MM.1S (cell line): ENCODE measurements around the gene TXN2.

Experiments
- DNase-seq: peaks from one replicate; pipeline ENCODE4 v3.0.0-alpha.2; 2015
- H2AFZ ChIP-seq: fragments of 300-600 bp; sonication (generic); 2 replicates; pipeline ENCODE4 v1.6.0; 2016; ENCODE audit warnings: antibody characterized with exemption, low read length
- H3F3A ChIP-seq: fragments of 300-600 bp; sonication (generic); 2 replicates; pipeline ENCODE4 v1.6.1; 2016; ENCODE audit warnings: mild to moderate bottlenecking, antibody characterized with exemption, low read length, moderate library complexity, mixed read lengths; ENCODE audit not compliant: insufficient read depth
- H3K27ac ChIP-seq: fragments of 300-600 bp; sonication (generic); 2 replicates; pipeline ENCODE4 v1.5.1; 2016; ENCODE audit warnings: mild to moderate bottlenecking, low read length
- H3K27me3 ChIP-seq: fragments of 300-600 bp; sonication (generic); replicated peaks from 2 replicates; pipeline ENCODE4 v1.6.0; 2016; ENCODE audit warnings: low read length; ENCODE audit not compliant: insufficient read depth
- H3K36me3 ChIP-seq: fragments of 300-600 bp; sonication (generic); replicated peaks from 2 replicates; pipeline ENCODE4 v1.6.1; 2016; ENCODE audit warnings: mild to moderate bottlenecking, low read length, mixed read lengths; ENCODE audit not compliant: insufficient read depth
- H3K4me1 ChIP-seq: fragments of 300-600 bp; sonication (generic); 2 replicates; pipeline ENCODE4 v1.6.1; 2016; ENCODE audit warnings: low read length, mixed read lengths
- H3K4me2 ChIP-seq: fragments of 300-600 bp; sonication (generic); 2 replicates; pipeline ENCODE4 v1.6.0; 2016; ENCODE audit warnings: low read depth, low read length
- H3K4me3 ChIP-seq: fragments of 300-600 bp; sonication (generic); 2 replicates; pipeline ENCODE4 v1.5.1; 2016; ENCODE audit warnings: low read length, mixed read lengths
- H3K79me2 ChIP-seq: fragments of 300-600 bp; sonication (generic); 2 replicates; pipeline ENCODE4 v1.6.1; 2016; ENCODE audit warnings: mixed run types, low read length, mixed read lengths
- H3K9ac ChIP-seq: fragments of 300-600 bp; sonication (generic); 2 replicates; pipeline ENCODE4 v1.6.1; 2016; ENCODE audit warnings: low read length, mixed read lengths
- H3K9me2 ChIP-seq: fragments of 300-600 bp; sonication (generic); replicated peaks from 2 replicates; pipeline ENCODE4 v1.6.1; 2016; ENCODE audit warnings: mild to moderate bottlenecking, low read length, mixed read lengths; ENCODE audit not compliant: insufficient read depth
- H3K9me3 ChIP-seq: fragments of 300-600 bp; sonication (generic); replicated peaks from 2 replicates; pipeline ENCODE4 v1.6.1; 2016; ENCODE audit warnings: mild to moderate bottlenecking, low read length, mixed read lengths; ENCODE audit not compliant: insufficient read depth
- H4K20me1 ChIP-seq: fragments of 300-600 bp; sonication (generic); 2 replicates; pipeline ENCODE4 v1.6.1; 2016; ENCODE audit warnings: mild to moderate bottlenecking, low read length, moderate library complexity, mixed read lengths; ENCODE audit not compliant: insufficient read depth
- CTCF ChIP-seq: fragments of 300-600 bp; sonication (generic); IDR thresholded peaks from 2 replicates; pipeline ENCODE4 v1.5.1; 2016; ENCODE audit warnings: antibody characterized with exemption, low read length, mixed read lengths
- EZH2 ChIP-seq: fragments of 300-600 bp; sonication (generic); optimal IDR thresholded peaks from 2 replicates; pipeline ENCODE3; 2017; ENCODE audit warnings: low read depth, mild to moderate bottlenecking, antibody characterized with exemption, low read length, mixed read lengths
- EZH2phosphoT487 ChIP-seq: fragments of 300-600 bp; sonication (generic); IDR thresholded peaks from 2 replicates; pipeline ENCODE4 v1.6.1; 2018; ENCODE audit warnings: antibody characterized with exemption, low read length

The TXN2 gene, protein sequence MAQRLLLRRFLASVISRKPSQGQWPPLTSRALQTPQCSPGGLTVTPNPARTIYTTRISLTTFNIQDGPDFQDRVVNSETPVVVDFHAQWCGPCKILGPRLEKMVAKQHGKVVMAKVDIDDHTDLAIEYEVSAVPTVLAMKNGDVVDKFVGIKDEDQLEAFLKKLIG

GRCh38 chr22:36481393-36482168 is at the start of gene TXN2:
TSS of gene TXN2 (minus strand) at chr22:36481640. CDS start at chr22:36480837, 803 bp downstream.
- peak within 1 kb of the TSS; percentile 91 for H3K27ac ChIP-seq
- no peaks in the 10 kb centered on the region for H3K36me3 ChIP-seq
- H4K20me1 ChIP-seq, result no peaks in the 10 kb centered on the region
- 0 out of 2 replicates have a peak, but pooled peaks cover 6% of the 10 kb centered on the region for H3F3A ChIP-seq
- peak within 1 kb of the TSS; percentile 87 for H3K4me3 ChIP-seq
- no peaks in the 10 kb centered on the region for H3K9me3 ChIP-seq
- H3K4me1 ChIP-seq, result peaks cover 8% of the 10 kb centered on the region; the same call in 1 of the 2 replicates
- peak within 1 kb of the TSS; percentile 56 for H2AFZ ChIP-seq
- no peak for TF ChIP-seq EZH2phosphoT487
- TF ChIP-seq CTCF, result no peak
- no peak for TF ChIP-seq EZH2
- H3K79me2 ChIP-seq, result peaks cover 33% of the 10 kb centered on the region
- peak within 1 kb of the TSS; percentile 86 for H3K9ac ChIP-seq
- no peaks in the 10 kb centered on the region for H3K9me2 ChIP-seq
- peak; percentile 96 for DNase-seq
- H3K4me2 ChIP-seq, result peak within 1 kb of the TSS; percentile 76
- H3K27me3 ChIP-seq, result no peaks in the 10 kb centered on the region

- TF ChIP-seq CTCF (no peak), EZH2phosphoT487 (no peak), EZH2 (no peak)
- Histone ChIP-seq H3K9ac (peak within 1 kb of the TSS; percentile 87), H3K4me3 (peak within 1 kb of the TSS; percentile 84), H3K27ac (peak within 1 kb of the TSS; percentile 72; the same call in 1 of the 2 replicates), H3K27me3 (no peaks in the 10 kb centered on the region), H2AFZ (peak within 1 kb of the TSS; percentile 62), H3K9me3 (no peaks in the 10 kb centered on the region), H3F3A (peaks cover 6% of the 10 kb centered on the region; the same call in 1 of the 2 replicates), H3K79me2 (peaks cover 49% of the 10 kb centered on the region), H4K20me1 (peaks cover 5% of the 10 kb centered on the region; the same call in 1 of the 2 replicates), H3K9me2 (no peaks in the 10 kb centered on the region), H3K4me2 (peak within 1 kb of the TSS; percentile 94), H3K36me3 (peaks cover 22% of the 10 kb centered on the region), H3K4me1 (peaks cover 7% of the 10 kb centered on the region; the same call in 1 of the 2 replicates)
- peak; percentile 100 for DNase-seq
Observed at GRCh38 chr22:36528795-36529751, 47.6 kb upstream of the TXN2 start, which contains the start of gene EIF3D. TSS of gene EIF3D (minus strand) at chr22:36529166. CDS start at chr22:36526121, 3,045 bp downstream.

- no peaks in the 10 kb centered on the region for H3K9me3 ChIP-seq
- H3K27me3 ChIP-seq, result no peaks in the 10 kb centered on the region
- peaks cover 29% of the 10 kb centered on the region for H3K36me3 ChIP-seq
- peaks cover 7% of the 10 kb centered on the region; the same call in 1 of the 2 replicates for H3K4me1 ChIP-seq
- peaks cover 5% of the 10 kb centered on the region; the same call in 1 of the 2 replicates for H4K20me1 ChIP-seq
- DNase-seq, result peak; percentile 27
- peak overlapping the region; percentile 84 for H3K4me3 ChIP-seq
- no peaks in the 10 kb centered on the region for H3K9me2 ChIP-seq
- H3K79me2 ChIP-seq, result peaks cover 56% of the 10 kb centered on the region
- peak overlapping the region; percentile 94 for H3K4me2 ChIP-seq
- H3K9ac ChIP-seq, result peak overlapping the region; percentile 87
- TF ChIP-seq EZH2 (no peak), CTCF (no peak), EZH2phosphoT487 (no peak)
- H2AFZ ChIP-seq, result peak overlapping the region; percentile 36; the same call in 1 of the 2 replicates
- H3F3A ChIP-seq, result peaks cover 6% of the 10 kb centered on the region; the same call in 1 of the 2 replicates
- H3K27ac ChIP-seq, result peak overlapping the region; percentile 72; the same call in 1 of the 2 replicates
Observed at GRCh38 chr22:36528341-36528740, 46.9 kb upstream of the TXN2 start.
